Activated T-cell treated with anti-CD3 and anti-CD28 coated beads, Interleukin-2, amount 50 U/mL, for 72 hours (primary cell): ENCODE measurements around the gene GPR31. TPM values are rescaled to one million over a fixed set of nuclear protein-coding genes. Genes with fewer than 3 reads are reported as not detected.

ENCODE experiments used
- ATAC-seq, 2 donors: fragments of 150-1000 bp; cut with Tn5 transposase; replicated peaks in 1 of 2; 2 replicates each; pipeline ENCODE4 v1.10.0; 2021; ENCODE audit warnings: moderate library complexity in 2 of 2, mild to moderate bottlenecking in 1 of 2
- DNase-seq, 2 donors: peaks; one replicate each; pipeline ENCODE4 v3.0.0; 2021 to 2022; ENCODE audit warnings: mixed read lengths in 1 of 2
- H3K27ac Mint-ChIP-seq: one replicate; pipeline ENCODE4 v1.8.0; 2022; ENCODE audit warnings: mild to moderate bottlenecking, moderate library complexity, mixed read lengths
- H3K27me3 Mint-ChIP-seq: one replicate; pipeline ENCODE4 v1.8.0; 2022; ENCODE audit warnings: low read depth, mixed read lengths
- H3K36me3 Mint-ChIP-seq, 2 donors: one replicate each; pipeline ENCODE4 v1.8.0; 2022; ENCODE audit warnings: mixed read lengths in 2 of 2, mild to moderate bottlenecking in 1 of 2; ENCODE audit not compliant: insufficient read depth in 2 of 2
- H3K4me1 Mint-ChIP-seq: one replicate; pipeline ENCODE4 v1.8.0; 2022; ENCODE audit warnings: low read depth, mixed read lengths
- H3K4me3 Mint-ChIP-seq, 2 donors: one replicate each; pipeline ENCODE4 v1.8.0; 2022; ENCODE audit warnings: mild to moderate bottlenecking in 2 of 2, mixed read lengths in 2 of 2, moderate library complexity in 2 of 2
- H3K9me3 Mint-ChIP-seq, 2 donors: one replicate each; pipeline ENCODE4 v1.8.0; 2022; ENCODE audit warnings: mixed read lengths in 2 of 2
- total RNA-seq, 2 donors: library from RNA; stranded (reverse); gene quantifications; one replicate each; pipeline ENCODE4 v1.2.3, GENCODE V29; 2022

The GPR31 gene
- total RNA-seq, 2 donors from 2014 or later = not detected

- Mint-ChIP-seq H3K27me3 (peaks cover 6% of the 10 kb centered on the region), H3K27ac (peak overlapping the region; percentile 79), H3K4me3 (peak overlapping the region; percentile 51 to 68), H3K36me3 (peaks cover 0 to 7% of the 10 kb centered on the region in 2 donors), H3K4me1 (peaks cover 31% of the 10 kb centered on the region), H3K9me3 (peaks cover 0 to 2% of the 10 kb centered on the region in 2 donors)
- DNase-seq (no peak), ATAC-seq (no peak)
Observed at GRCh38 chr6:167118839-167119238, 38.9 kb downstream of the GPR31 start.

- peaks cover 6% of the 10 kb centered on the region for H3K27me3 Mint-ChIP-seq
- peak overlapping the region in 1 of 2 donors; percentile 68 for H3K4me3 Mint-ChIP-seq
- ATAC-seq (peak; percentile 32 to 40), DNase-seq (no peak)
- peaks cover 0 to 2% of the 10 kb centered on the region in 2 donors for H3K9me3 Mint-ChIP-seq
- H3K36me3 Mint-ChIP-seq = peaks cover 0 to 7% of the 10 kb centered on the region in 2 donors
- peaks cover 31% of the 10 kb centered on the region for H3K4me1 Mint-ChIP-seq
- H3K27ac Mint-ChIP-seq = peak overlapping the region; percentile 64
Observed at GRCh38 chr6:167118006-167118405, 39.8 kb downstream of the GPR31 start.

- DNase-seq = no peak
- Mint-ChIP-seq H3K4me1 (peaks cover 41% of the 10 kb centered on the region), H3K36me3 (peaks cover 0 to 7% of the 10 kb centered on the region in 2 donors), H3K27me3 (peaks cover 14% of the 10 kb centered on the region), H3K27ac (no peak overlapping the region), H3K4me3 (peak overlapping the region in 1 of 2 donors; percentile 50), H3K9me3 (peaks cover 0 to 2% of the 10 kb centered on the region in 2 donors)
- ATAC-seq = no peak
Observed at GRCh38 chr6:167116838-167117228, 40.9 kb downstream of the GPR31 start.

- peak overlapping the region; percentile 51 for H3K27ac Mint-ChIP-seq
- peaks cover 14% of the 10 kb centered on the region for H3K27me3 Mint-ChIP-seq
- peaks cover 0 to 7% of the 10 kb centered on the region in 2 donors for H3K36me3 Mint-ChIP-seq
- ATAC-seq (no peak), DNase-seq (no peak)
- peaks cover 0 to 2% of the 10 kb centered on the region in 2 donors for H3K9me3 Mint-ChIP-seq
- H3K4me1 Mint-ChIP-seq = peaks cover 41% of the 10 kb centered on the region
- H3K4me3 Mint-ChIP-seq = peak overlapping the region in 1 of 2 donors; percentile 50
Observed at GRCh38 chr6:167116109-167116837, 41.5 kb downstream of the GPR31 start.

GRCh38 chr6:167115054-167115453 lies 42.7 kb downstream of the GPR31 start:
- ATAC-seq = peak in 1 of 2 donors; percentile 8
- Mint-ChIP-seq H3K36me3 (peaks cover 0 to 5% of the 10 kb centered on the region in 2 donors), H3K9me3 (no peaks in the 10 kb centered on the region), H3K27me3 (peaks cover 15% of the 10 kb centered on the region), H3K27ac (peak overlapping the region; percentile 89), H3K4me3 (peak overlapping the region; percentile 2 to 71), H3K4me1 (peaks cover 45% of the 10 kb centered on the region)
- DNase-seq = no peak

GRCh38 chr6:167113935-167114910 lies 43.6 kb downstream of the GPR31 start:
- peak overlapping the region; percentile 89 for H3K27ac Mint-ChIP-seq
- H3K9me3 Mint-ChIP-seq = no peaks in the 10 kb centered on the region
- peaks cover 37% of the 10 kb centered on the region for H3K4me1 Mint-ChIP-seq
- peak overlapping the region; percentile 11 to 71 for H3K4me3 Mint-ChIP-seq
- peak; percentile 39 to 79 for DNase-seq
- H3K27me3 Mint-ChIP-seq = peaks cover 22% of the 10 kb centered on the region
- peak; percentile 63 to 72 for ATAC-seq
- H3K36me3 Mint-ChIP-seq = peaks cover 0 to 5% of the 10 kb centered on the region in 2 donors

GRCh38 chr6:167113047-167113754 lies 44.6 kb downstream of the GPR31 start:
- Mint-ChIP-seq H3K36me3 (peaks cover 0 to 5% of the 10 kb centered on the region in 2 donors), H3K27me3 (peaks cover 22% of the 10 kb centered on the region), H3K27ac (peak overlapping the region; percentile 74), H3K4me1 (peaks cover 34% of the 10 kb centered on the region), H3K9me3 (no peaks in the 10 kb centered on the region), H3K4me3 (peak overlapping the region in 1 of 2 donors; percentile 71)
- no peak for DNase-seq
- ATAC-seq = no peak

GRCh38 chr6:167112421-167112820 lies 45.4 kb downstream of the GPR31 start:
- DNase-seq (no peak), ATAC-seq (no peak)
- Mint-ChIP-seq H3K9me3 (no peaks in the 10 kb centered on the region), H3K27ac (peak overlapping the region; percentile 74), H3K27me3 (peaks cover 22% of the 10 kb centered on the region), H3K4me3 (peak overlapping the region; percentile 71 to 73), H3K4me1 (peaks cover 32% of the 10 kb centered on the region), H3K36me3 (no peaks in the 10 kb centered on the region)

- DNase-seq = no peak
- H3K27ac Mint-ChIP-seq = peak overlapping the region; percentile 74
- peaks cover 32% of the 10 kb centered on the region for H3K4me1 Mint-ChIP-seq
- H3K9me3 Mint-ChIP-seq = no peaks in the 10 kb centered on the region
- peaks cover 22% of the 10 kb centered on the region for H3K27me3 Mint-ChIP-seq
- peak in 1 of 2 donors; percentile 18 for ATAC-seq
- H3K4me3 Mint-ChIP-seq = peak overlapping the region; percentile 71 to 73
- H3K36me3 Mint-ChIP-seq = no peaks in the 10 kb centered on the region
Observed at GRCh38 chr6:167111597-167111996, 46.2 kb downstream of the GPR31 start.

- Mint-ChIP-seq H3K36me3 (no peaks in the 10 kb centered on the region), H3K4me1 (peaks cover 32% of the 10 kb centered on the region), H3K9me3 (no peaks in the 10 kb centered on the region), H3K27me3 (peaks cover 16% of the 10 kb centered on the region), H3K27ac (no peak overlapping the region), H3K4me3 (no peak overlapping the region)
- DNase-seq = no peak
- no peak for ATAC-seq
Observed at GRCh38 chr6:167109651-167110050, 48.1 kb downstream of the GPR31 start.

- Mint-ChIP-seq H3K4me3 (peak overlapping the region; percentile 25 to 57), H3K9me3 (no peaks in the 10 kb centered on the region), H3K27me3 (peaks cover 16% of the 10 kb centered on the region), H3K27ac (no peak overlapping the region), H3K4me1 (peaks cover 35% of the 10 kb centered on the region), H3K36me3 (no peaks in the 10 kb centered on the region)
- DNase-seq (no peak), ATAC-seq (no peak)
Observed at GRCh38 chr6:167108278-167108677, 49.5 kb downstream of the GPR31 start.

GRCh38 chr6:167107787-167108186 lies 50.0 kb downstream of the GPR31 start:
- peak overlapping the region; percentile 25 to 57 for H3K4me3 Mint-ChIP-seq
- no peaks in the 10 kb centered on the region for H3K9me3 Mint-ChIP-seq
- peaks cover 37% of the 10 kb centered on the region for H3K4me1 Mint-ChIP-seq
- ATAC-seq (peak; percentile 77 to 88), DNase-seq (peak in 1 of 2 donors; percentile 31)
- no peaks in the 10 kb centered on the region for H3K36me3 Mint-ChIP-seq
- no peak overlapping the region for H3K27ac Mint-ChIP-seq
- H3K27me3 Mint-ChIP-seq = peaks cover 16% of the 10 kb centered on the region
